HepG2 (cell line): Measurements from ENCODE around the gene HOXA10. TPM values are rescaled to one million over a fixed set of nuclear protein-coding genes. Genes with fewer than 3 reads are reported as not detected.

ENCODE experiments used
- ASH2L ChIP-seq: fragments of 300-600, 200-600 bp; sonication (generic); IDR thresholded peaks from 2 replicates; pipeline ENCODE4 v1.7.0; 2017; ENCODE audit warnings: low read depth, mild to moderate bottlenecking, moderate library complexity, mixed read lengths, low read length; ENCODE audit not compliant: insufficient read length
- CEBPZ ChIP-seq: IDR thresholded peaks from 2 replicates; pipeline ENCODE4 v1.6.1; 2012; ENCODE audit warnings: low read length, improper control_type of control experiment
- CREBL2 ChIP-seq: sonication (generic); formaldehyde crosslinking; IDR thresholded peaks from 2 replicates; pipeline ENCODE4 v1.8.1; 2023; ENCODE audit warnings: missing genetic modification reagents, mild to moderate bottlenecking, borderline replicate concordance
- DMAP1 ChIP-seq: IDR thresholded peaks from 2 replicates; pipeline ENCODE4 v1.6.1; 2016
- EHMT2 ChIP-seq: fragments of 200-600 bp; sonication (generic); IDR thresholded peaks from 2 replicates; pipeline ENCODE4 v1.7.0; 2017; ENCODE audit warnings: antibody characterized with exemption, low read depth, low read length, borderline replicate concordance
- NFKBIZ ChIP-seq: IDR thresholded peaks from 2 replicates; pipeline ENCODE4 v1.6.1; 2018; ENCODE audit warnings: missing genetic modification reagents, missing compliant biosample characterization
- RFXANK ChIP-seq: IDR thresholded peaks from 2 replicates; pipeline ENCODE4 v1.6.1; 2016
- RFXAP ChIP-seq: sonication (generic); formaldehyde crosslinking; IDR thresholded peaks from 2 replicates; pipeline ENCODE4 v1.4.0; 2020; ENCODE audit warnings: missing genetic modification reagents, borderline replicate concordance
- SNAPC5 ChIP-seq: sonication (generic); formaldehyde crosslinking; IDR thresholded peaks from 2 replicates; pipeline ENCODE4 v1.8.1; 2023; ENCODE audit warnings: mild to moderate bottlenecking, missing genetic modification reagents, borderline replicate concordance
- ZBTB43 ChIP-seq: sonication (generic); formaldehyde crosslinking; conservative IDR thresholded peaks from 2 replicates; pipeline ENCODE4 v1.4.0; 2020; ENCODE audit warnings: missing genetic modification reagents
- ZNF12 ChIP-seq: sonication (generic); formaldehyde crosslinking; IDR thresholded peaks from 2 replicates; pipeline ENCODE4 v1.5.0; 2020; ENCODE audit warnings: missing genetic modification reagents
- ZNF34 ChIP-seq: sonication (generic); formaldehyde crosslinking; IDR thresholded peaks from 2 replicates; pipeline ENCODE4 v1.4.0; 2020; ENCODE audit warnings: mild to moderate bottlenecking, missing genetic modification reagents, borderline replicate concordance
- ZNF367 ChIP-seq: sonication (generic); formaldehyde crosslinking; IDR thresholded peaks from 2 replicates; pipeline ENCODE4 v1.4.0; 2020; ENCODE audit warnings: missing genetic modification reagents, borderline replicate concordance
- ZNF383 ChIP-seq: sonication (generic); formaldehyde crosslinking; IDR thresholded peaks from 2 replicates; pipeline ENCODE4 v1.4.0; 2020; ENCODE audit warnings: missing genetic modification reagents, mild to moderate bottlenecking, borderline replicate concordance
- ZNF577 ChIP-seq: sonication (generic); formaldehyde crosslinking; IDR thresholded peaks from 2 replicates; pipeline ENCODE4 v1.4.0; 2020; ENCODE audit warnings: mild to moderate bottlenecking, low read depth, missing genetic modification reagents, borderline replicate concordance
- ZNF776 ChIP-seq: sonication (generic); formaldehyde crosslinking; IDR thresholded peaks from 2 replicates; pipeline ENCODE4 v1.4.0; 2020; ENCODE audit warnings: mild to moderate bottlenecking, missing genetic modification reagents
- ZNF788 ChIP-seq: sonication (generic); formaldehyde crosslinking; IDR thresholded peaks from 2 replicates; pipeline ENCODE4 v1.5.0; 2020; ENCODE audit warnings: mild to moderate bottlenecking, missing genetic modification reagents, borderline replicate concordance
- ZNF878 ChIP-seq: sonication (generic); formaldehyde crosslinking; IDR thresholded peaks from 2 replicates; pipeline ENCODE4 v1.8.1; 2023; ENCODE audit warnings: mild to moderate bottlenecking, missing genetic modification reagents, moderate library complexity
- ZSCAN12 ChIP-seq: sonication (generic); formaldehyde crosslinking; IDR thresholded peaks from 2 replicates; pipeline ENCODE4 v1.9.0; 2021; ENCODE audit warnings: mild to moderate bottlenecking, missing genetic modification reagents
- polyA plus RNA-seq, 8 experiments: library from polyadenylated mRNA; depleted of rRNA in 3 of 8; stranded (reverse) in 7 of 8; unstranded in 1 of 8; fragments of >200 nt; fragmentation: Illumina TruSeq in 4 of 8; extraction: Trizol in 4 of 8; gene quantifications; 2 replicates each; pipeline versions ENCODE4 v1.2.1 to v1.2.3, GENCODE V29; 2011 to 2016; ENCODE audit warnings: low read depth in 4 of 8, missing spikeins in 1 of 8, mixed read lengths in 1 of 8; ENCODE audit not compliant: insufficient read depth in 1 of 8
- total RNA-seq, 5 experiments: library from RNA; depleted of rRNA; stranded (reverse); fragments of >200 nt; fragmentation: Illumina TruSeq; extraction: Trizol; gene quantifications; 2 replicates each; pipeline ENCODE4 v1.2.3, GENCODE V29; 2016; ENCODE audit warnings: low read depth in 1 of 5

Gene HOXA10
- total and polyA plus RNA-seq, 2 of the 13 experiments (the other 11 are each of a cell fraction or from before 2014, with no cell fraction given): not detected

GRCh38 chr7:27122077-27122910 lies 51.8 kb downstream of the HOXA10 start (continued):
- TF ChIP-seq ZNF12 (no peak), ZNF788 (no peak; the same call in 1 of the 2 replicates), ZNF776 (0 out of 2 replicates have a peak, but pooled peaks have one; percentile 35), CREBL2 (CRISPR knock-in tag) (no peak; the same call in 1 of the 2 replicates), ASH2L (peak; percentile 80), DMAP1 (peak; percentile 67), ZNF383 (CRISPR knock-in tag) (no peak), ZBTB43 (CRISPR knock-in tag) (no peak), CEBPZ (no peak), SNAPC5 (no peak), ZNF367 (no peak), ZNF34 (CRISPR knock-in tag) (peak; percentile 53; the same call in 1 of the 2 replicates), ZNF577 (CRISPR knock-in tag) (no peak), ZSCAN12 (CRISPR knock-in tag) (0 out of 2 replicates have a peak, but pooled peaks have one; percentile 30), RFXANK (CRISPR knock-in tag) (0 out of 2 replicates have a peak, but pooled peaks have one; percentile 28), RFXAP (no peak; the same call in 1 of the 2 replicates), ZNF878 (CRISPR knock-in tag) (peak; percentile 80; the same call in 1 of the 2 replicates), NFKBIZ (CRISPR knock-in tag) (no peak), EHMT2 (no peak)
